ENCODE data around the gene CPPED1. TPM values are rescaled to one million over a fixed set of nuclear protein-coding genes. Genes with fewer than 3 reads are reported as not detected.
"Not testable (repeated sequence)": the region's sequence is repeated elsewhere in the genome, so short reads cannot be mapped to it uniquely, and the experiment has no call there.

CPPED1 gene
- total RNA-seq, 1 donor from 2014 or later: 4.4 TPM

DNA sequence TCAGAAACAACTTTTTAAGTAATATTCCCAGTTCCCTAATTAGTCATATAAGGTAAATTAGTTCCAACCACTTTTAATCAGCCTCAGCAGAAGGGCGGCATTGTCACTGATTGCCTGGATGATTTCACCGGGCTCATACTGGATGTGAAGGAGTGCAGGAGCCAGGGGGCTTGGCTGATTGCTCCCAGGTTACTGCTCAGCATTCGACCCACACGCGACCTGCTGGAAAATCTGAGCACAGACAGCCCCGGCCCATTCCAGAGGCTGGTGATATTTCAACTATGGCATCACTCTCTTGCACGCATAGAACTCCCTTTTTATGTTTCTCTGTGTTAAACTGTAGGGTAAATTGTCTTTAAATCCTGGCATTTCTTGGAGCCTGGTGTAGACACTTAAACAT is 34.2 kb downstream of the CPPED1 start:
- no peaks in the 10 kb centered on the region for H3K27me3 Mint-ChIP-seq
- intact Hi-C loops (cut with micrococcal nuclease): no loop called here

DNA sequence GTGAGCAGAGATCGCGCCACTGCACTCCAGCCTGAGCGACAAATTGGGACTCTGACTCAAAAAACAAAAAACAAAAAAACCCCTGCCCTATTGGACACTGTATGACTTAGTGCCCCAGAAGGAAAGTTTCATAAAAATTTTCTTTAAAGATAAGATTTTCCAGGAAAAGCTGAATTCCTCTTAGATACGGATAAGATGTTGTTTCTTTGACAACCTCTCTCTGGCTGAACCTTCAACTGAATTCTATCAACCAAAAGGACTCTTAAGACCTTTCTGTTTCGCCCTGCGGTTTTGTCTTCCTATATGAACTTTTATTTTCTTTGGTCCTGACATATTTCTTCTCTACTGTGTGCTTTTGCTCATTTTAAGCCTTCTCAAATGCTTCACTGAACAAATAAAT is 35.8 kb downstream of the CPPED1 start:
- no peak for DNase-seq
- no peaks in the 10 kb centered on the region for H3K27me3 Mint-ChIP-seq
- H3K4me1 Mint-ChIP-seq: no peaks in the 10 kb centered on the region
- no peaks in the 10 kb centered on the region for H3K36me3 Mint-ChIP-seq (ENCODE audit: low read depth)
- H3K4me3 Mint-ChIP-seq: no peak overlapping the region
- intact Hi-C loops (cut with micrococcal nuclease): no loop called here
- H3K27ac Mint-ChIP-seq: no peak overlapping the region
- no peaks in the 10 kb centered on the region for H3K9me3 Mint-ChIP-seq

More for the DNA sequence above, 34.2 kb downstream of the CPPED1 start:
- DNase-seq: no peak
- no peak overlapping the region for H3K4me3 Mint-ChIP-seq
- H3K4me1 Mint-ChIP-seq: no peaks in the 10 kb centered on the region
- H3K36me3 Mint-ChIP-seq (ENCODE audit: low read depth): peaks cover 2% of the 10 kb centered on the region
- H3K27ac Mint-ChIP-seq: no peak overlapping the region
- H3K9me3 Mint-ChIP-seq: no peaks in the 10 kb centered on the region

GRCh38 chr16:12766853-12767252 is 36.8 kb downstream of the CPPED1 start:
- Mint-ChIP-seq H3K27ac (no peak overlapping the region), H3K27me3 (no peaks in the 10 kb centered on the region), H3K4me3 (no peak overlapping the region), H3K36me3 (ENCODE audit: low read depth) (no peaks in the 10 kb centered on the region), H3K4me1 (no peaks in the 10 kb centered on the region), H3K9me3 (no peaks in the 10 kb centered on the region)
- DNase-seq: no peak
- intact Hi-C loops (cut with micrococcal nuclease): no loop called here

DNA sequence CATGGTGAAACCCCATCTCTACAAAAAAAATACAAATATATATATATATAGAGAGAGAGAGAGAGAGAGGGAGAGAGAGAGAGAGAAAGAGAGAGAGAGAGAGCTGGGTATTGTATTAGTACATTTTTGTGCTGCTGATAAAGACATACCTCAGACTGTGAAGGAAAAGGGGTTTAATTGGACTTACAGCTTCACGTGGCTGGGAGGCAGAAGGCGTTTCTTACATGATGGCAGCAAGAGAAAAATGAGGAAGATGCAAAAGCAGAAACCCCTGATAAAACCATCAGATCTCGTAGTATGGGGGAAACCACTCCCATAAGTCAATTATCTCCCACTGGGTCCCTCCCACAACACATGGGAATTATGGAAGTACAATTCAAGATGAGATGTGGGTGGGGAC is 37.5 kb downstream of the CPPED1 start:
- H3K9me3 Mint-ChIP-seq; H3K27ac Mint-ChIP-seq; H3K4me3 Mint-ChIP-seq; H3K36me3 Mint-ChIP-seq (ENCODE audit: low read depth); H3K4me1 Mint-ChIP-seq; H3K27me3 Mint-ChIP-seq; DNase-seq; intact Hi-C loops (cut with micrococcal nuclease): not testable (repeated sequence)

GRCh38 chr16:12764813-12765488 is 38.7 kb downstream of the CPPED1 start:
- no peaks in the 10 kb centered on the region for H3K9me3 Mint-ChIP-seq
- no peak overlapping the region for H3K4me3 Mint-ChIP-seq
- DNase-seq: no peak
- H3K4me1 Mint-ChIP-seq: no peaks in the 10 kb centered on the region
- H3K36me3 Mint-ChIP-seq (ENCODE audit: low read depth): peaks cover 2% of the 10 kb centered on the region
- no peak overlapping the region for H3K27ac Mint-ChIP-seq
- H3K27me3 Mint-ChIP-seq: no peaks in the 10 kb centered on the region
- intact Hi-C loops (cut with micrococcal nuclease): no loop called here

- no peak for DNase-seq
- H3K4me3 Mint-ChIP-seq: no peak overlapping the region
- peaks cover 2% of the 10 kb centered on the region for H3K36me3 Mint-ChIP-seq (ENCODE audit: low read depth)
- no peaks in the 10 kb centered on the region for H3K27me3 Mint-ChIP-seq
- H3K4me1 Mint-ChIP-seq: no peaks in the 10 kb centered on the region
- H3K9me3 Mint-ChIP-seq: no peaks in the 10 kb centered on the region
- intact Hi-C loops (cut with micrococcal nuclease): no loop called here
- H3K27ac Mint-ChIP-seq: no peak overlapping the region
Observed at GRCh38 chr16:12763517-12763916, 40.2 kb downstream of the CPPED1 start.

DNA sequence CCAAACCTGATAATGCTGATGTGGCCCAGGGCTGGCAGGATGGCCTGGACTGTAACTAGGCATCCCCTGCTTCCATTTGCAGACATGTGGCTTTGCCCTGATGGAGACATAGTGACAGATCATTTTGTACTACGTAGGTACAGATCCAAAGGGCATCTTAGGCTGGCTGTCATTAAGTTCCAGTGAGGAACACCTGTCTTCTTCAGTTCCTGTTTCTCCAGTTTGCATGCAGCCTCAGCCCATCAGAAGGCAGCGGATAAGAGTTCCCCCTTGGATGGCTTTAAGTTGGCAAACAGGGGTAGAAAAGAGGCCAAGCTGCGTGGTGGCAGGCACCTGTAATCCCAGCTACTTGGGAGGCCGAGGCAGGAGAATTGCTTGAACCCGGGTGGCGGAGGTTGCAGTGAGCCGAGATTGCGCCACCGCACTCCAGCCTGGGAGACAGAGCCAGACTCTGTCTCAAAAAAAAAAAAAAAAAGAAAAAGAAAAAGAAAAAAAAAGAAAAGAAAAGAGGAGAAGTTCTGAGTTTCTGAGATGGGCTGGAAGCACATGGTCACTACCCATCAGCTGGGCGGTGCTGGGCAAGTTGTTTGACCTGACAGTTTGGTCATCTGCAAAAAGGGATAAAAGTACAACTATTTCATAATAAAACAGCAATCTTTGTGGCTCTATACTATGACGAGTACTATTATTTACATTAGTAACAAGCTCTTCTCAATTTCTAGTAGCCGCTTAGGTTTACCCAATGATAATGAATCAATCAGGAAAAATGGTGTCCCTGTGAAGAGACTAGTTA is 42.7 kb downstream of the CPPED1 start:
- DNase-seq: no peak
- intact Hi-C loops (cut with micrococcal nuclease): no loop called here
- H3K4me3 Mint-ChIP-seq: no peak overlapping the region
- no peak overlapping the region for H3K27ac Mint-ChIP-seq
- H3K27me3 Mint-ChIP-seq: no peaks in the 10 kb centered on the region
- no peaks in the 10 kb centered on the region for H3K9me3 Mint-ChIP-seq
- peaks cover 4% of the 10 kb centered on the region for H3K36me3 Mint-ChIP-seq (ENCODE audit: low read depth)
- no peaks in the 10 kb centered on the region for H3K4me1 Mint-ChIP-seq

DNA sequence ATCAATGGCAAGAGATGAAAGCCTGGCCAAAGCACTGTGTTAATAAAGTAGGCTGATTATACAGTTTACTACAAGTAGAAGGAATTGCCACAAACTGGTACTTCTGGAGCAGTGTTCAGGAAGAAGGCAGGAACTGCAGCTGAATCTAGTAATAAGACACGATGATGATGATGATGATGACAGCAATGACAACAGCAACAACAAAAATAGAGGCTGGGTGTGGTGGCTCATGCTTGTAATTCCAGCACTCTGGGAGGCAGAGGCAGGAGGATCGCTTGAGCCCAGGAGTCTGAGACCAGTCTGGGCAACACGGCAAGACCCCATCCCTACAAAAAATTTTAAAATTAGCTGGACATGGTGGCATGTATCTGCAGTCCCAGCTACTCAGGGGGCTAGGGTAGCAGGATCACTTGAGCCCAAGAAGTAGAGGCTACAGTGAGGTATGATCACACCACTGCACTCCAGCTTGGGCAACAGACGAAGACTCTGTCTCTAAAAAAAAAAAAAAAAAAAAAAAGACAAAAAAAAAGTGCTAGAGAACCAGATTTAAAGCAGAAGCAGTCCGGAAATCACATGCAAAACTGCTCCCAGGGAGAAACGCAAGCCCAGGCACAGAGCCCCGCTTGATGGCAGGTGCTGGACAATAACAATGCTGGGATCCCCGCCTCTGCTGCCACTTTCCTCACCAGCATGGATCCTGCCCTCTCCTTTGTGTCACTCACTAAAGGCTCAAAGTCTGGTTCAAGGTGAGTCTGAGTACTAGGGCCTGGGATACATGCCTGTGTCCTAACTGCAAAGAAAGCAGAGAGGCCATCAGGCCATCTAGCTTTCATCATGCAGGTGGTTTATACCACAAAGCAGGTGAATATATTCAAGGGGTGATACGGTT is 44.8 kb downstream of the CPPED1 start:
- H3K27me3 Mint-ChIP-seq: no peaks in the 10 kb centered on the region
- intact Hi-C loops (cut with micrococcal nuclease): no loop called here
- H3K9me3 Mint-ChIP-seq: no peaks in the 10 kb centered on the region
- H3K27ac Mint-ChIP-seq: no peak overlapping the region
- no peak overlapping the region for H3K4me3 Mint-ChIP-seq
- peaks cover 4% of the 10 kb centered on the region for H3K36me3 Mint-ChIP-seq (ENCODE audit: low read depth)
- DNase-seq: no peak
- no peaks in the 10 kb centered on the region for H3K4me1 Mint-ChIP-seq

- DNase-seq: no peak
- intact Hi-C loops (cut with micrococcal nuclease): no loop called here
- no peak overlapping the region for H3K27ac Mint-ChIP-seq
- H3K27me3 Mint-ChIP-seq: no peaks in the 10 kb centered on the region
- no peaks in the 10 kb centered on the region for H3K4me1 Mint-ChIP-seq
- H3K9me3 Mint-ChIP-seq: no peaks in the 10 kb centered on the region
- H3K36me3 Mint-ChIP-seq (ENCODE audit: low read depth): peaks cover 4% of the 10 kb centered on the region
- no peak overlapping the region for H3K4me3 Mint-ChIP-seq
Observed at GRCh38 chr16:12758031-12758669, 45.5 kb downstream of the CPPED1 start.

GRCh38 chr16:12757546-12757945 is 46.1 kb downstream of the CPPED1 start:
- Mint-ChIP-seq H3K4me3 (no peak overlapping the region), H3K4me1 (no peaks in the 10 kb centered on the region), H3K36me3 (ENCODE audit: low read depth) (peaks cover 4% of the 10 kb centered on the region), H3K9me3 (no peaks in the 10 kb centered on the region), H3K27ac (no peak overlapping the region), H3K27me3 (no peaks in the 10 kb centered on the region)
- no peak for DNase-seq
- intact Hi-C loops (cut with micrococcal nuclease): no loop called here

DNA sequence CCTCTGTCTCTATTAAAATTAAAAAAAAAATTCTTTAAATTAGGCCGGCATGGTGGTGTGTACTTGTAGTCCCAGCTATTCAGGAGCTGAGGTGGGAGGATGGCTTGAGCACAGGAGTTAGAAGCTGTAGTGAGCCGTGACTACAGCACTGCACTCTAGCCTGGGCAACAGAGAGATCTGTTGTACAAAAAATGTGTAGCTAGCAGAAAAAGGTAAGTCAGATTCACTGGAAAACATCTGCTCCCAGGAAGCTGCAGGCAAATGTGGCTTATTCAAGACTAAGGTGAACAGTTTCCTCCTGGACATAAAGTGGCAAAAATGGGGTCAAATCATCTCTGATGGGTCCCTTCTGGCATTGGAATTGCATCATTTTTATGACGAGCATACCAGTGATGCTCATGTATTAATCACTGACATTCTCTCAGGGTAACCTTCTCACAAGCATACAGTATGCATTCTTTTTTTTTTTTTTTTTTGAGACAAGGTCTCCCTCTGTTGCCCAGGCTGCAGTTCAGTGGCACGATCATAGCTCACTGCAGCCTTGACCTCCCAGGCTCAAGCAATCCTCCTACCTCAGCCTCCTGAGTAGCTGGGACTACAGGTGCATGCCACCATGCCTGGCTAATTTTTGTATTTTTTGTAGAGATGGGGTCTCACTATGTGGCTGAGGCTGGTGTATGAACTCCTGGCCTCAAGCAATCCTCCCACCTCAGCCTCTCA is 48.7 kb downstream of the CPPED1 start:
- Mint-ChIP-seq H3K9me3 (no peaks in the 10 kb centered on the region), H3K27me3 (no peaks in the 10 kb centered on the region), H3K4me3 (no peak overlapping the region), H3K4me1 (peaks cover 16% of the 10 kb centered on the region), H3K27ac (no peak overlapping the region), H3K36me3 (ENCODE audit: low read depth) (peaks cover 4% of the 10 kb centered on the region)
- DNase-seq: no peak
- intact Hi-C loops (cut with micrococcal nuclease): no loop called here

DNA sequence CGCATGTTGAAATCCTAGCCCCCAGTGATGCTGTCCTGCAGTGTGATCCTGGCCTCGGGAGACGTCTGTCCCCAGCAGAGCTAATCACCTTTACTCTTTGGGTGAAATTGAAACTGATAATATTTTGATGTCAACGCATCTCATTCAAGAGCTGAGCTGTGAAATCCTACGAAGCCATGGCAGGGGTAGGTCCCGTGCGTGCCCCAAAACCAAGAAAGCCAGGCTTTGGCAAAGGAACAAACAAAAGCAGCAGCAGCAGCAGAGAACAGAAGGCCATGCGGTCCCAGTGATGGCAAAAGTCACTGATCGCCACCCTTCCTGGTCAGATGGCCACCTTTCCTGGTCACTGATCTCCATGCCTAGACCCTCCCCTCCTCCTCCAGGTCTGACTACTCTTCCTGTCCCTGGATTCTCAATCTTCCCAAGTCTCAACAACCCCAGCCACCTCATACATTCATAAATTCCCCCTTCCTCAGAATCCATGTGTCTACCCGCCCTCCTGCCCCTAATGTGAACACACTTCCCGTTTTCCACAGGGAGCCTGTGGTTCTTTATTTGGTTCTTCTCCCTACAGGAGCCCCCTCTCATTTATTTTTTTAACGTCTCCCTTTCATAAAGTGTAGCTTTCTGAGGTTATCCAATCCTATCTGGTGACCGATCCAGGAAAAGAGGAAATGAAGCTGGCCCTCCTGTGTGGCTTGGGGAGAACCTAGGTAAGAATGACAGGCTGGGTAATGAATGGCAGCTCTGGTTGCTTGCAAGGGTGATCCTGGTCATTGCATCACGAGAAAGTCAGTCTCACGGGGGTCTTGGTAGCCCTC is 50.3 kb downstream of the CPPED1 start:
- Mint-ChIP-seq H3K4me3 (no peak overlapping the region), H3K27ac (no peak overlapping the region), H3K27me3 (no peaks in the 10 kb centered on the region), H3K9me3 (no peaks in the 10 kb centered on the region), H3K36me3 (ENCODE audit: low read depth) (peaks cover 13% of the 10 kb centered on the region), H3K4me1 (peaks cover 26% of the 10 kb centered on the region)
- intact Hi-C loops (cut with micrococcal nuclease): no loop called here
- DNase-seq: no peak
